SW480 (cell line): Measurements from ENCODE around the gene FAM210A.

Source experiments
- DNase-seq: peaks from one replicate; pipeline ENCODE4 v3.0.0-alpha.2; 2016; ENCODE audit warnings: low spot score

Gene FAM210A

DNA sequence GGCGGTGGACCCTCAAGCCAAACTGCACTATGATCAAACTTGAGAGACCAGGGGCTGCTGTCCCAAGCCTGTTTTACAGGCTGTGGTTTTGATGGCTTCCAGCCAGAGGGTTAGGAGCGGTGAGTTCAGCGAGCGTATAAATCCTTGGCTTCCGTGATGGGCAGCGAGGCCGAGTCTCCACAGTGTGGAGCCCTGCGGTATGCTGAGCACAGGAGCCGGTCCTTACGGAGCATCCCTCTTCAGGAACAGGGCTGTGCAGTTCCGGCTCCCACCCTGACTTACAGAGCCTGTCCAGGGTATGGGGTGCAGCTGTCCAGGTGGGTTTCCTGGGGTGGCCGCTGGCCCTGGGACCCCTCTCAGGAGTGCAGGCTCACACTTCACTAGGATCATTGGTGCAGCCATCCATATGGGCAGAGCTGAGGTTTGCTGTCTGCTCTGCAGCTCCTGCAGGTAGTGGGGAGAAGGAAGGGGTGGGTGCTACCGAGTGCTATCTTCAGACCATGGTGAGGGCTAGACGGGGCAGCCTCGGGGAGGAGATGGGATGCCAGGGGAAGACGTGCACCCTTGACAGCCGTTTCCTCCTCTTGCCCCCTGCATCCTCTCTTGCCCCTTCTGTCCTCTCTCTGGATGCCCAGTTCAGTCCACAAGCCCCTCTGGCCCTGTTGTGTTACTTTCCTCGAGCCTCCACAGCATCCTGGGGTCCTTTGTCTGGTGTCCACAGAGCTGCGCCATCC lies 104.3 kb downstream of the FAM210A start:
- DNase-seq = no peak

DNA sequence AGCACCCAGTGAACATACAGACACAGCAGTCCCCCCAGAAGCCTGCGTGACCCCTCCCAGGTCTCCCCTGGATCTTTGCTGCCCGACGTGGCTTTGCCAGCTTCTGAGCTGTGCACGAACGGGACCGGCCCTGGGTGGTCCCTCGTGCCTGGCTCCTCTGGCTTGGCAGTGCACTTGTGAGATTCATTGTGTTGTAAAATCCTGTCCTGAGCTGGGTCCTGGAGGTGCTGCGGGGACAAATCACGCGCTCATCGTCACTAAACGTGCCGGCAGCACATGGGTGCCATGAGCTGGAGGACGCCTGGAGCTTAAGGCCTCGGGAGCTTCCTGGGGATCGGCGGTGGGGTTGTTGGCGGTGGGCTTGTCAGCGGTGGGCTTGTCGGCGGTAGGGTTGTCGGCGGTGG lies 104.9 kb downstream of the FAM210A start:
- DNase-seq = no peak

DNA sequence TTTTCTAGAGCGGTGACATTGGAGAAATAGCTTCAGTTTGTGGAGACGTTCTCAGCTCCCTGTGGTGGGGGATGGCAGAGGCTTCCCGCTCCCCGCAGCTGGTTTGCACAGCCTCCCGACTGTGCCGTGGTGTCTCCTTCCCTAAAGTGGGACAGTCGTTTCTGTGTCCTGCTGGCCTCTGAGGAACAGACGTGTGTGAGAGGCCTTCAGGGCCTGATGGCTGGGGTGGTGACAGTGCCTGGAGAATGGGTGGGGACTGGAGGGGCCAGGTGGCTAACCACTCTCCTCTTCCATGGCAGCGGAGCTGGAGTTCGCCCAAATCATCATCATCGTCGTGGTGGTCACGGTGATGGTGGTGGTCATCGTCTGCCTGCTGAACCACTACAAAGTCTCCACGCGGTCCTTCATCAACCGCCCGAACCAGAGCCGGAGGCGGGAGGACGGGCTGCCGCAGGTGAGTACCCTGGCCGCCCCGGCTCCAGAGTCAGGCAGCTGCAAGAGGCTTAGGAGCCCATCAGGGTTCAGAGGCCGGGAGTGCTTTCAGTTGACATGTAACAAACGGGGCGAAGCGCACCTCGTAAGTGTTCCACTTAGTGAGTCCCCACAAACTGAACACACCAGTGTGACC lies 105.4 kb downstream of the FAM210A start:
- DNase-seq = no peak

DNA sequence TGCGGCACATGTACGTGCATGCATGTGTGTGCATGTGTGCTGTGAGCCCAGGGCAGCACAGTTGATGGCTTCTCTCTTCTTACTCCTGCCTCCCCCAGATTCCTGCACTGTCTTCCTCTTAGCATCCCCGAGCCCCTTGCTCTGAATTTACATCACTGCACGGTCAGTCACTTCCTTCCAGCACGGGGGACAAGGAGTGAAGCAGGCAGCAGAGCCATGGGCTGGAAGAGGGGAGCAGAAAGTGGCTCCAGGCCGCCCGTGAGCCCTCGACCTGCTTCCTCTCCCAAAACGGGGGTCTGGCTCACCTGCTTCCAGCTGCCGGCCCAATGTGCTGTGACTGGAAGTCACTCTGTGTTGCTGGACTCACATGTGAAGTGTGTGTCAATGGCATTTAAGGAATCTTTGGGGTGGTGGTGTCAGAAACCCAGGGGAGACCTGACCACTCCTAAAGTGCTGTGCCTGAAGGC lies 106.1 kb downstream of the FAM210A start:
- DNase-seq = no peak

DNA sequence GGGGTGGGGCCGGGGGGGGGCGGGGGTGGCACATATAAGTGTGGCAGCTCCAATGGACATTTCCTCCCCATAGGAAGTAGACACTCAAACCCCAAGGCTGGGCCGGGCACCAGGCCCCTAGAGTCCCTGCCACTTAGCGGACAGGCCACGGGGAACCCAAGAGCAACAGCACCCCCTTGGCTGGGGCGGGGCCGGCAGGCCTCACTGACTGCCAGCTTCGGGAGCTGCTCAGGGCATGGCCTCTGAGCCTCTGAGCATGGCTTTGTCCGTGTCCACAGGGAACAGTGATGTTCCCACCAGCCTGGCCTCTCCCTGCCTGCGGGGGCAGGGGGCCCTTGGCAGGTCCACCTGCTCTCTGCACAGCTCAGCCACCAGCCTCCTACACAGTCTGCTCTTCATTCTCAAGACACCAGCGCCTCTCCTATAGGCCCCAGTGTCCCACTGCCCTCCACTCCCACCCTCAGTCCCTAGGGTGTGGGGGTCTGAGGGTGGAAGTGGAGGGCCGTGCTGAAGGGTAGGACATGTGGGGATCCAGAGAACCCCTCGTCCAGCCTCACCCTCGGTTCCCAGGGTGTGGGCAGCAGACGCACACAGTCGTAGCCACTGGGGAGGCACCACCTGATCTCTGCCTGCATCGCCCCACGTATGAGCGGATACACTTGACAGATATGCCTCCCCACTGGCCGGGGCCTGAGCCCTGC lies 106.7 kb downstream of the FAM210A start:
- no peak for DNase-seq

DNA sequence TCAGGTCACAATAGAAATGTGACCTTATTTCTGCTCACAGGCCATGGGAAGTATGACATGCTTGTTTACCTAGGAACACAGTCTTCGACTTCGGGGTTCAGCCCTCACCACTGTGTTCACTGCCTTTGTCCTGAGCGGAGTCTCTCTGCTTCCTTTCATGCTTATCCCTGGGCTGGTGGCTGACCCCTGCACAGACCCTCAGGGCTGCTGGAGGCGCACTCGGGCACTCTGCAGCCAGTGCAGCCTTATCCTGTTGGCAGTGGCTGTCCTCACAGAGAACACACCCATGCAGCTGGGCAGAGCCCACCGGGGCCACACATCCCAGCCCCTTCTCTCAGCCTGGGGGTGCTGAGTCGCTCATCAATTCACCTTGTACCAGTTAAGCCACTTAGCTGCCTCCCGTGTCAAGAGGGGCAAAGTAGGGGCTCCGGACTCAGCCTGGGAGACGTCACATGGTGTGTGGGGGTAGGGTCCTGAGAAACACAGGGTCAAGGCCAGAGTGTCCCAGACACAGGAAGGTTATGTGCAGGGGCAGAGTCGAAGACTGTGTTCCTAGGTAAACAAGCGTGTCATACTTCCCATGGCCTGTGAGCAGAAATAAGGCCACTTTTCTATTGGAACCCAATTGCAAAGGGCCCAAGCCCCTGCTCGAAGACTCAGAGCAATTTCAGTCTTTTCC lies 107.5 kb downstream of the FAM210A start:
- DNase-seq = no peak

DNA sequence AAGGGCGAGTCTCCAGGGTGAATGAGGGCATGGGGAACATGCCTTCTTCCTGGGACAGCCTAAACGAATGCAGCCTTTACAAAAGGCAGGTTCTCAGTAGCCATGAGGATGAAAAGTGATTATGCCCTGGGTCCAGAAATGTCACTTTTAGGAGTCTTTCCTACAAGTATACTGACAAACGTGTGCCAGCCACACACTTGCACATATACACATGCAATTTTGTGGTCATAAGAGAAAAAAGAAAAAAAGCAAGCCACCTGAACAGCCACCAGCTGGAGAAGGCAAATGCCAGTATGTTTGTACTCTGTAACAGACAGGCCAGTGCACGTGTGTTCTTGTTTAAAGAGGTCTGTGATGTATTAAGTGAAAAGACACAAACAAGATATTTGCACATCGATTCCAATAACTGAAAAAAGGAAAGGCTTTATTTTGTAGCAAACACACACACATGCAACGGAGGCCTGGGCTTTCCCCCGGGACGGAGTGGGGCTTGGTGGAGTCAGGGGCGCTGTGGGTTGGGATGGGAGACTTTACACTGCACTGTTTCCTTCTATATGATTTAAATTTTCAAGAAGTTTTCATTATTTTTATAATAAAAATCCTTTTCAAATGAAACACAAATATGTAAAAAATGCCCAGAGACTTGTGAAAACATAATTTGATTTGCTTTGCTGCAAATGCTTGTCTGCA lies 108.4 kb downstream of the FAM210A start:
- DNase-seq = no peak

DNA sequence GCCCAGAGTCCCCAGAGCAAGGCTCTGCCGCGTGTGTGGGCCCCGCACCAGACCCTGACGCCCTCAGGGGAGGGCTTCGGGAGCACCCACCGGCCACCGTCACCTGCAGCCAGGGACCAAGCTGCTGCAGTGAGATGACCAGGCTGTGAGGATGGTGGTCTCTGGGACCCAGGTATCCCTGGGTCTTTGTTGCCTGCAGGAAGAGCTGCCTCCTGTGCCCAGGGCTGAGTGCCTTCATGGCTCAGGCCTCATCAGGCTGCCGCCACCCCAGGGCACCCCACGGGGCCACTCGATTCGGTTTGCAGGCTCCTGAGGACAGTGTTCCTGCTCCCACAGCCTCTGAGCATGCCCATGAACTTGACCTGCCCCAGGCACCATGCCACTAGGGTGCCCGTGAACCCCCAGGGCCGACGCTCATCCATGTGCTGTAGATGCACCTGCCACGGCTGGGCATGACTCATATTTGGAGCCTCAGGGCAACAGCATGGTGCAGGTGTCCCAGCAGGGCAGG lies 109.8 kb downstream of the FAM210A start:
- DNase-seq = no peak

DNA sequence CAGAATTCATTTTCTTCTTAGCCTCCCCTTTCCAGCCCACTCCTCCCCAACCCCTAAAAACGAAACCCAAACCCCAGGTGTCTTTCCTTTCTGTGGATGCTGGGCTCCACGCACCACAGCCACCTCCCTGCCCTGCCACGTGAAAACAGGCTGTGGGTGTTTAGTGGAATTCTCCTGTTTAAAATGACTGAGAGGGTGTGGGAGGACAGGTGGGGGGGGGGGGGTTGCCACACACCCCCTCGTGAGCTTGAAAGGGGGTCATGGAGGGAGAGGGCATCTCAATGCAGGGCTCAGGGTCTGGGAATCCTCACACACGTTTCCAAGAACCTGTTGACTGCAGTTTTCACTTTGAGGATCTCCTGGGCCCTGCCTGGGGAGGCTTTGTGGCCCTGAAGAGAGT lies 110.3 kb downstream of the FAM210A start:
- DNase-seq = no peak

DNA sequence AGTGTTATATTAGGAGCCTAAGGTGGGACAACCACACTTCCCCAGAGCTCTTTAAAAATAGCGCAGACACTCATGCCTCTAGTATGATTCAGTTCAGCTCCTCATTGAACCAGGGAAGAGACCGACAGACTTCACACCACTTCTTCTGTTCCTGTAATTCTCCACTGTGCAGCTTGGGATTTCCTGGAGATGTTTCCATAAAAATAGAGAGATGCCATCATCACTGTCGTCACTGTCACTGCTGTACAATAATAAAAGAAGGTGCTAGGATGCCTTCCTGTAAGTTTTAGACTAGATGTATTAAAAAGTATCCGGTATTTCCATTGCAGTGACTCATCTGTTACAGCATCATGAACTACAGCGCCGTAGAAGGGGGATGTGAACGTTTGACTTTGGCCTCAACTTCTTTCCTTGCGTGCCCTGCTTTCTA lies 110.9 kb downstream of the FAM210A start:
- DNase-seq = no peak

DNA sequence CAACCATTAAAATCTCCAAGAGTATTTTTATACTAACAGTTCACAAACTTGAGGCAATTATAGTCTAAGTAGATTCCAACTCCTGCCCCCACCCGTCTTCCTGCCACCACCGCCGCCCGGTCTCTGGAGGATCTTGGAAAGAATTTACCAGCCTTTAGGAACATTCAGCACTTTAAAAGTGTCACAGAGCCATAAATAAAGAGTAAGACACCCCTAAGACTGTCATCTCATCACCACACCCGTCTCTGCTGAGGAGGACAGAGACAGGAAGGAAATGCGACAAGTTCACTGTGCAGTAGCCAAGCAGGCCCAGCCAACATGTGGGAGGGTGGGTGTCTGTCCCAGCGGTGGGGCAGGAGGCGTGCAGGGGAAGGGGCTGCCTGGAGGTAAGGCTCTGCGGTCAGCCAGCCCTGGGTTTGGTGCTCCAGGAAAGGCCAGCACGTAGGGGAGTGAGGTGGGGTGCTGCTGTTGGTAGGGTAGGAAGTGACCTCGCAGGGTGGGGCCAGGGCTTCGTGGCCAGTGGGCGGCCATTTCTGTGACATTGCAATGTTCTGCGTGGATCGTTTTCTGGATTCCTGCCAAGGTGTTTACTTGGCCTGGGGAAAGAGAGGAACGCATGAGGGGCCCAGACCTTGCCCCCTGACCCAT lies 111.6 kb downstream of the FAM210A start:
- no peak for DNase-seq

DNA sequence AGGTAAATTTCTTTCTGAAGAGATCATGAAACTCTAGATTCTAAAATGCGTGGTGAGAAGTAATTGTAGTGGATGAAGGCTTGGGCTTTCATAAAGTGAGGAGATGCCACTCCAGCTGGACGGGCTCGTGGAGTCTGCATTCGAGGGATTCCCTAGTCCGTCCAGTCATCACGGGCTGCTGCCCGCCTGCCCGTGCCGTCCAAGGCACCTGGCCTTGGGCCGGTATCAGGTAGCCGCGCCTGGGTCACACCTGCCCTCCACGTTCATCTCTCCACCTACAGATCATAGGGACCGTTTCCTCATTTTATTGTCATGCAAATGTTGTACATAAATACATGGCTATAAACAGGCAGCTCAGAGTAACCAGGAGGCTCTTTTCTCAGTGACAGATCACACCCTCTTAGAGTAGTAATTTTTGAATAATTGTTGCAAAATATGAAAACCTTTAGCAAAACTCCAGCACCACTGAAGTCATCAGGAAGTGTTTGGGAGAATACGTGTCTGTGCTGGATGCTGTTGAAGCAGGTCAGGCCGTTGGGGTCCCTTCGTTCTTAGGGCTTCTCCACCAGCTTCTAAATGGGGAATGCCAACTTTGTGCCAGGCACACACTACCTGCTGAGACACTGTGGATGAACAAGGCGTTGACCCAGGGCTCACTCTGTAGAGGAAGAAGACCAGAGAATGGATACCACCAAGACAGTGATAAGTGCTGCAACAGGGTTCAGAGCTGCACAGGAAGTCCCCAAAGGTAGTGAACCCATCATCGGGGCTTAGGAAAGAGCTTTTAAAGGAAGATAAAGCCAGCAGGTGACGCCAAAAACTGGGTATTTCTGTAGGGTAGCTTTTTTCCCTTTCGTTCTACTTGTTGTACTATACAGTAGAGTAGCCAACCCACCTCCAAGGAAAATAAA lies 112.5 kb downstream of the FAM210A start:
- DNase-seq = no peak
